ENCODE data around the gene MX2.

Gene MX2

GRCh38 chr21:41399246-41399800 lies 37.5 kb downstream of the MX2 start:
- Histone ChIP-seq H2AFZ (ENCODE audit: low read length) (no peak overlapping the region), H3K4me1 (ENCODE audit: low read length) (no peaks in the 10 kb centered on the region), H3K9ac (ENCODE audit: low read length) (no peak overlapping the region), H3K9me3 (replicated peaks; ENCODE audit: insufficient read depth, low read length) (no peaks in the 10 kb centered on the region), H3K36me3 (replicated peaks; ENCODE audit: insufficient read depth, low read length) (no peaks in the 10 kb centered on the region), H3K4me2 (ENCODE audit: low read depth, low read length) (no peak overlapping the region), H3K9me2 (replicated peaks; ENCODE audit: insufficient read depth, low read length) (no peaks in the 10 kb centered on the region), H3K27me3 (replicated peaks; ENCODE audit: insufficient read depth, low read length) (no peaks in the 10 kb centered on the region), H3K4me3 (ENCODE audit: low read length) (no peak overlapping the region), H3K79me2 (ENCODE audit: low read length) (no peaks in the 10 kb centered on the region), H4K20me1 (ENCODE audit: insufficient read depth, low read length) (no peaks in the 10 kb centered on the region), H3F3A (ENCODE audit: insufficient read depth, low read length) (no peaks in the 10 kb centered on the region), H3K27ac (ENCODE audit: low read length) (no peak overlapping the region)
- TF ChIP-seq, protein P1, sequence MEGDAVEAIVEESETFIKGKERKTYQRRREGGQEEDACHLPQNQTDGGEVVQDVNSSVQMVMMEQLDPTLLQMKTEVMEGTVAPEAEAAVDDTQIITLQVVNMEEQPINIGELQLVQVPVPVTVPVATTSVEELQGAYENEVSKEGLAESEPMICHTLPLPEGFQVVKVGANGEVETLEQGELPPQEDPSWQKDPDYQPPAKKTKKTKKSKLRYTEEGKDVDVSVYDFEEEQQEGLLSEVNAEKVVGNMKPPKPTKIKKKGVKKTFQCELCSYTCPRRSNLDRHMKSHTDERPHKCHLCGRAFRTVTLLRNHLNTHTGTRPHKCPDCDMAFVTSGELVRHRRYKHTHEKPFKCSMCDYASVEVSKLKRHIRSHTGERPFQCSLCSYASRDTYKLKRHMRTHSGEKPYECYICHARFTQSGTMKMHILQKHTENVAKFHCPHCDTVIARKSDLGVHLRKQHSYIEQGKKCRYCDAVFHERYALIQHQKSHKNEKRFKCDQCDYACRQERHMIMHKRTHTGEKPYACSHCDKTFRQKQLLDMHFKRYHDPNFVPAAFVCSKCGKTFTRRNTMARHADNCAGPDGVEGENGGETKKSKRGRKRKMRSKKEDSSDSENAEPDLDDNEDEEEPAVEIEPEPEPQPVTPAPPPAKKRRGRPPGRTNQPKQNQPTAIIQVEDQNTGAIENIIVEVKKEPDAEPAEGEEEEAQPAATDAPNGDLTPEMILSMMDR (IDR thresholded peaks at IDR 0.05; ENCODE audit: low read length) = no peak
- TF ChIP-seq EZH2 (optimal IDR thresholded peaks at IDR 0.05; ENCODE audit: low read depth, low read length) (no peak), EZH2phosphoT487 (IDR thresholded peaks at IDR 0.05; ENCODE audit: low read length) (no peak)
- DNase-seq = no peak

DNA sequence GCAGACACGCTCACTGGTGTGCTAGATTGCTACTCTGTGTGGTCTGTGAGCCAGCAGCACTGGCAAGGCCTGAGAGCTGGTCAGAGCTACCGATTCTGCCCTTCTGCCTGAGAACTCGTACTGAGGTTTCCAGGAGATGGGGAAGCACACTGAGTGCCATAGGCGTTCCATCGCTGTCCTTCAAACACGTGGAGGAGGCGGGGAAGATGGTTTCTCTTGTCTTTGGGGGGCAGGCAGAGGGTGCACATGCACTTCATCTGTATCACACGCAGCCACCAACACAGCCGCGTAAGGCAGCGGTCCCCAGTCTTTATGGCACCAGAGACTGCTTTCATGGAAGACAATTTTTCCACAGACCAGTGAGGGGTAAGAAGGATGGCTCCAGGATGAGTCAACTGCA lies 40.4 kb downstream of the MX2 start:
- Histone ChIP-seq H4K20me1 (ENCODE audit: insufficient read depth, low read length) (no peaks in the 10 kb centered on the region), H3K4me2 (ENCODE audit: low read depth, low read length) (no peak overlapping the region), H3K9ac (ENCODE audit: low read length) (no peak overlapping the region), H3K36me3 (replicated peaks; ENCODE audit: insufficient read depth, low read length) (no peaks in the 10 kb centered on the region), H3K4me1 (ENCODE audit: low read length) (no peaks in the 10 kb centered on the region), H3K9me2 (replicated peaks; ENCODE audit: insufficient read depth, low read length) (no peaks in the 10 kb centered on the region), H3K27ac (ENCODE audit: low read length) (no peak overlapping the region), H3K9me3 (replicated peaks; ENCODE audit: insufficient read depth, low read length) (no peaks in the 10 kb centered on the region), H3K27me3 (replicated peaks; ENCODE audit: insufficient read depth, low read length) (no peaks in the 10 kb centered on the region), H3K4me3 (ENCODE audit: low read length) (no peak overlapping the region), H3K79me2 (ENCODE audit: low read length) (no peaks in the 10 kb centered on the region), H2AFZ (ENCODE audit: low read length) (no peak overlapping the region), H3F3A (ENCODE audit: insufficient read depth, low read length) (no peaks in the 10 kb centered on the region)
- no peak for DNase-seq
- TF ChIP-seq, protein P1 (IDR thresholded peaks at IDR 0.05; ENCODE audit: low read length) = no peak
- TF ChIP-seq EZH2 (optimal IDR thresholded peaks at IDR 0.05; ENCODE audit: low read depth, low read length) = no peak
- TF ChIP-seq EZH2phosphoT487 (IDR thresholded peaks at IDR 0.05; ENCODE audit: low read length) = no peak

DNA sequence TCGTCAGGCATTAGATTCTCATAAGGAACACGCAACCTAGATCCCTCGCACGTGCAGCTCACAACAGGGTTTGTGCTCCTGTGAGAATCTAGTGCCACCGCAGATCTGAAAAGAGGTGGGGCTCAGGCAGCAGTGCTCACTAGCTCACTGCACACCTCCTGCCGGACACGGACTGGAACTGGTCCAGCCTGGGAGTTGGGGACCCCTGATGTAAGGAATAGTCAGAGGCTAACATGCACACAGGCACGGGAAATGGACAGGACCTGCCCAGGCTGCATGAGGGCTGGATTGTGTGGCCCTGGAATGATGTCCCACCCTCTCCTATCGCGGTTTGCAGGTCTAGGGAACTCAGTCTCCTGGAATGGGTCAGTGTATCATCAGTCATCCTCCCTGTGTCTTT lies 41.0 kb downstream of the MX2 start:
- no peak for DNase-seq
- Histone ChIP-seq H3K27me3 (replicated peaks; ENCODE audit: insufficient read depth, low read length) (no peaks in the 10 kb centered on the region), H3K4me2 (ENCODE audit: low read depth, low read length) (no peak overlapping the region), H3K4me3 (ENCODE audit: low read length) (no peak overlapping the region), H2AFZ (ENCODE audit: low read length) (no peak overlapping the region), H3K9me3 (replicated peaks; ENCODE audit: insufficient read depth, low read length) (no peaks in the 10 kb centered on the region), H4K20me1 (ENCODE audit: insufficient read depth, low read length) (no peaks in the 10 kb centered on the region), H3K4me1 (ENCODE audit: low read length) (no peaks in the 10 kb centered on the region), H3K9ac (ENCODE audit: low read length) (no peak overlapping the region), H3K9me2 (replicated peaks; ENCODE audit: insufficient read depth, low read length) (no peaks in the 10 kb centered on the region), H3K79me2 (ENCODE audit: low read length) (no peaks in the 10 kb centered on the region), H3F3A (ENCODE audit: insufficient read depth, low read length) (no peaks in the 10 kb centered on the region), H3K36me3 (replicated peaks; ENCODE audit: insufficient read depth, low read length) (no peaks in the 10 kb centered on the region), H3K27ac (ENCODE audit: low read length) (no peak overlapping the region)
- TF ChIP-seq EZH2phosphoT487 (IDR thresholded peaks at IDR 0.05; ENCODE audit: low read length) = no peak
- TF ChIP-seq EZH2 (optimal IDR thresholded peaks at IDR 0.05; ENCODE audit: low read depth, low read length) = no peak
- TF ChIP-seq, protein P1 (IDR thresholded peaks at IDR 0.05; ENCODE audit: low read length) = no peak

Measured in MM.1S (cell line).